AG09309 (cell line): ENCODE data around the gene LLGL2.

Experiments
- DNase-seq: peaks from one replicate; pipeline ENCODE4 v3.0.0-alpha.2; 2010; ENCODE audit warnings: low read depth
- H3K4me3 ChIP-seq: 2 replicates; pipeline ENCODE4 v1.5.1; 2011; ENCODE audit warnings: mild to moderate bottlenecking, low read depth, low read length, moderate library complexity; ENCODE audit not compliant: control insufficient read depth
- CTCF ChIP-seq: IDR thresholded peaks from 2 replicates; pipeline ENCODE4 v1.5.1; 2011; ENCODE audit warnings: mild to moderate bottlenecking, low read depth, low read length, inconsistent platforms; ENCODE audit not compliant: insufficient read depth, control insufficient read depth; ENCODE audit errors: missing control alignments

LLGL2 gene

DNA sequence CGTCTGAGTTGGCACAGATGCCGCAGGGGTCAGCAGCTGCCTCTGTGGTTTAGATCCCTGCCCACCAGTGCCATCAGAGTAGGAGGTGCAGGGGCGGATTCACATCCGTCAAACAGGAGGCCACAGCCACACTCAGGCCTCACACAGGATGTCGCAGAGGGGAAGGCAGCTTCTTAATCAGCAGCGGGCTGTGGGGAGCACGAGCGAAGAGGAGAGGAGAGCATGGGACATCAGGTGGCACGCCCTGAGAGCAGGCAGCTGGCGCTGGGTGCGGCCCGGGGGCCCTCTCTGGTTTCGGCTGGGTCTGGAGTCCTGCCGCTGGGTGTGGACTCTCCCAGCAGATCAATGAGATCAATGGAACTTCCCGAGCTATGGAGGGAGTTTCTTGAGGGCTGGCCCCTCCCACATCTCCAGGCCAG, 9.6 kb downstream of the LLGL2 start:
- no peak overlapping the region for H3K4me3 ChIP-seq
- TF ChIP-seq CTCF: no peak
- no peak for DNase-seq

- no peak for DNase-seq
- H3K4me3 ChIP-seq: no peak overlapping the region
- no peak for TF ChIP-seq CTCF
Measured at GRCh38 chr17:75535871-75536270, 10.4 kb downstream of the LLGL2 start.

DNA sequence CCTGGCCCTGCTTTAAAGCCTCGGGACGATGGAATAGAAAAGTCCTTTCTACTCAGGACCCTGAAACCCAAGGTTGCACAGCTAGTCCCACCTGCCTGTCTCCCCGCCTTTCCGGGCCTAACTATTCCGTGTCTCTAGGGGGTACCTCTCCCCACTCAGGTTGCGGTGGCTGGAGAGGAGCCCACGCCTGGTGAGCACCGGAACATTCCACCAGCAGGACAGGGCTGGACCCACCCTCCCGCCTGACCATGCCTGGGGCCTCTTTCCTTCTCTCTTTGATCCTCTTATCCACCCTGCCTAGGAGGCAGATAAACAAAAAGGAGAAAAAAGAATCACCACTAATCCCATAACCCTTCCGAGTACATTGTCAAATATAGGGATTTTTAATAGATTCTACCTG, 10.9 kb downstream of the LLGL2 start:
- DNase-seq: no peak
- H3K4me3 ChIP-seq: no peak overlapping the region
- no peak for TF ChIP-seq CTCF

DNA sequence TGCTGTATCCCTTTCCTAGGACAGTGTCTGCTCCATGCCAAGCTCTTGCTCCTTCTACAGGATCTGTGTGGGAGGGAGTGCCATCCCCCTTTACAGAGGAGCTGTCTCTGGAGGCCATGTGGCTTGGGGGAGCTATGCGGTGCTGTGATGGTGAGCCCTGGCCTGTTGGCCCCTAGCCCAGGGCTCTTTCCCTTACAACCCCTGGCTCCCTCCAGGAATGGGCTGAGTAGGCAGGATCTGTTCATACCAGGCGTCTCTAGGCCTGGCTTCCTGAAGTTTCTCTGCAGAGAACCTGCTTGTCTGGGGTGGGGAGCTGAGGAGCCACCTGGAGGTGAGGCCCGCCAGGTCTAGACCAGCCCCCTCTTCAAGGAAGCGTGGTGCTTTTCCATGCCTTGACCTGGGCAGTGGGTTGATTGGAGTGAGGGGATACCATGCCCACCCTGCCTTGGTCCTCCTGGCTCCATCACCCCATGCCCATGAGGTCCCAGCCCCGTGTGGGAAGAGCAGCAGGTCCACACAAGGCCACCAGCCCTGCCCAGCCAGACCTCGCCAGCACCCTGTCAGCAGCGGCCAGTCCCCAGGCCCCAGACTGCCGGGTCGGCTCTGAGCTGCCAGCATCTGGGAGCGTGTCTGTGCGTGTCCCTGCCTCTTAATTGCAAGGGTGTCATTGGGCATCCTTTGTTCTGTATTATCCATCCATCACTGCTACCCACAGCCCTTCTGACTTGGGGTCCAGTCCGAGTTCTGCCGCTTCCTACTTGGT, 14.7 kb downstream of the LLGL2 start:
- no peak for DNase-seq
- TF ChIP-seq CTCF: no peak

GRCh38 chr17:75540923-75541503, 15.5 kb downstream of the LLGL2 start:
- no peak for TF ChIP-seq CTCF
- DNase-seq: no peak
- no peak overlapping the region for H3K4me3 ChIP-seq

More for the DNA sequence above, 14.7 kb downstream of the LLGL2 start:
- H3K4me3 ChIP-seq: no peak overlapping the region

- no peak overlapping the region for H3K4me3 ChIP-seq
- no peak for DNase-seq
- TF ChIP-seq CTCF: no peak
Measured at GRCh38 chr17:75542229-75542628, 16.7 kb downstream of the LLGL2 start.
